K562 (cell line): ENCODE measurements around the gene CITED1. TPM values are rescaled to one million over a fixed set of nuclear protein-coding genes. Genes with fewer than 3 reads are reported as not detected.

Experiments
- ATF1 ChIP-seq, 2 experiments: fragments of 450-650 bp in 1 of 2; IDR thresholded peaks; 2 replicates each; pipeline ENCODE4 v1.6.1; 2016; ENCODE audit warnings: missing compliant biosample characterization in 1 of 2, missing genetic modification characterization in 1 of 2
- ATF3 ChIP-seq, 2 experiments: fragments of 450-650 bp in 1 of 2; sonication (generic) in 1 of 2; formaldehyde crosslinking in 1 of 2; IDR thresholded peaks in 1 of 2; conservative IDR thresholded peaks in 1 of 2; 2 replicates each; pipeline versions ENCODE4 v1.6.1 to v1.8.1; 2016 to 2023; ENCODE audit warnings: mild to moderate bottlenecking in 2 of 2, moderate library complexity in 2 of 2, inconsistent platforms in 1 of 2, missing genetic modification reagents in 1 of 2
- BMI1 ChIP-seq: fragments of 150-350 bp; IDR thresholded peaks from 2 replicates; pipeline ENCODE4 v1.6.1; 2014; ENCODE audit warnings: low read length
- CBFB ChIP-seq: sonication (generic); formaldehyde crosslinking; IDR thresholded peaks from 2 replicates; pipeline ENCODE4 v1.4.0; 2020; ENCODE audit warnings: mild to moderate bottlenecking, missing genetic modification reagents
- CREB1 ChIP-seq, 2 experiments: sonication (generic) in 1 of 2; formaldehyde crosslinking in 1 of 2; IDR thresholded peaks; 2 replicates each; pipeline versions ENCODE4 v1.6.1 to v1.8.0; 2012 to 2022; ENCODE audit warnings: inconsistent platforms in 1 of 2, mild to moderate bottlenecking in 1 of 2, missing genetic modification reagents in 1 of 2, moderate library complexity in 1 of 2
- CREM ChIP-seq: IDR thresholded peaks from 2 replicates; pipeline ENCODE4 v1.6.1; 2014; ENCODE audit warnings: antibody characterized with exemption, low read depth
- FOSL1 ChIP-seq: fragments of 200-800 bp; sonication (Bioruptor generic); conservative IDR thresholded peaks from 2 replicates; pipeline ENCODE4 v1.6.1; 2016; ENCODE audit warnings: missing genetic modification characterization, missing compliant biosample characterization
- MXI1 ChIP-seq: IDR thresholded peaks from 2 replicates; pipeline ENCODE4 v1.6.1; 2011; ENCODE audit warnings: low read depth, mild to moderate bottlenecking, improper control_type of control experiment, low read length
- PHF8 ChIP-seq: fragments of 200-600 bp; sonication (generic); IDR thresholded peaks from 2 replicates; pipeline ENCODE4 v1.6.1; 2012; ENCODE audit warnings: mixed run types, mild to moderate bottlenecking, inconsistent platforms, low read length, moderate library complexity, borderline replicate concordance
- POLR2H ChIP-seq: IDR thresholded peaks from 2 replicates; pipeline ENCODE4 v1.6.1; 2016; ENCODE audit warnings: missing genetic modification characterization, low read depth, mild to moderate bottlenecking, control low read depth, missing compliant biosample characterization, moderate library complexity
- RCOR1 ChIP-seq, 2 experiments: IDR thresholded peaks; 2 replicates each; pipeline ENCODE4 v1.6.1; 2012; ENCODE audit warnings: low read depth in 2 of 2, low read length in 2 of 2, borderline replicate concordance in 1 of 2, improper control_type of control experiment in 1 of 2
- TAF1 ChIP-seq: IDR thresholded peaks from 2 replicates; pipeline ENCODE4 v1.6.1; 2011; ENCODE audit warnings: mild to moderate bottlenecking, low read length, moderate library complexity; ENCODE audit not compliant: insufficient read depth, control insufficient read depth, severe bottlenecking; ENCODE audit errors: extremely low read depth
- ZEB2 ChIP-seq: fragments of 450-650 bp; IDR thresholded peaks from 2 replicates; pipeline ENCODE4 v1.6.1; 2016
- ZNF212 ChIP-seq: fragments of 450-650 bp; formaldehyde crosslinking; IDR thresholded peaks from 2 replicates; pipeline ENCODE4 v1.4.0; 2020; ENCODE audit warnings: mild to moderate bottlenecking
- ZNF263 ChIP-seq: sonication (generic); formaldehyde crosslinking; IDR thresholded peaks from 2 replicates; pipeline ENCODE4 v1.8.0; 2022; ENCODE audit warnings: mild to moderate bottlenecking, missing genetic modification reagents, borderline replicate concordance
- polyA plus RNA-seq, 8 experiments: library from polyadenylated mRNA; depleted of rRNA in 4 of 8; stranded (reverse) in 5 of 8; unstranded in 3 of 8; fragments of >200 nt; fragmentation: Nextera tagmentation in 2 of 8; fragmentation: Illumina TruSeq in 1 of 8; extraction: Ambion mirVana in 2 of 8; extraction: Trizol in 1 of 8; gene quantifications; 2 replicates each; pipeline versions ENCODE4 v1.2.1 to v1.2.3, GENCODE V29; 2011 to 2014; ENCODE audit warnings: inconsistent platforms in 1 of 8, missing spikeins in 1 of 8
- total RNA-seq, 7 experiments: library from RNA; depleted of rRNA in 6 of 7; stranded (reverse); fragments of >200 nt in 6 of 7; fragmentation: Illumina TruSeq in 2 of 7; extraction: Trizol in 2 of 7; gene quantifications; 2 replicates each; pipeline versions ENCODE4 v1.2.1 to v1.2.3, GENCODE V29; 2011 to 2021; ENCODE audit warnings: low replicate concordance in 1 of 7
- TF ChIP-seq, protein P1 (sequence below): fragments of 200-800 bp; sonication (Bioruptor generic); IDR thresholded peaks from 2 replicates; pipeline ENCODE4 v1.6.1; 2016; ENCODE audit warnings: missing genetic modification characterization, missing compliant biosample characterization
- TF ChIP-seq, protein P2 (sequence below): sonication (generic); formaldehyde crosslinking; IDR thresholded peaks from 2 replicates; pipeline ENCODE4 v1.8.0; 2023; ENCODE audit warnings: mild to moderate bottlenecking, missing genetic modification reagents

Gene CITED1
- total and polyA plus RNA-seq, 9 of the 15 experiments (the other 6 are each of a cell fraction or from before 2014, with no cell fraction given), result 0.56 to 5.8 (median 4.2) TPM

DNA sequence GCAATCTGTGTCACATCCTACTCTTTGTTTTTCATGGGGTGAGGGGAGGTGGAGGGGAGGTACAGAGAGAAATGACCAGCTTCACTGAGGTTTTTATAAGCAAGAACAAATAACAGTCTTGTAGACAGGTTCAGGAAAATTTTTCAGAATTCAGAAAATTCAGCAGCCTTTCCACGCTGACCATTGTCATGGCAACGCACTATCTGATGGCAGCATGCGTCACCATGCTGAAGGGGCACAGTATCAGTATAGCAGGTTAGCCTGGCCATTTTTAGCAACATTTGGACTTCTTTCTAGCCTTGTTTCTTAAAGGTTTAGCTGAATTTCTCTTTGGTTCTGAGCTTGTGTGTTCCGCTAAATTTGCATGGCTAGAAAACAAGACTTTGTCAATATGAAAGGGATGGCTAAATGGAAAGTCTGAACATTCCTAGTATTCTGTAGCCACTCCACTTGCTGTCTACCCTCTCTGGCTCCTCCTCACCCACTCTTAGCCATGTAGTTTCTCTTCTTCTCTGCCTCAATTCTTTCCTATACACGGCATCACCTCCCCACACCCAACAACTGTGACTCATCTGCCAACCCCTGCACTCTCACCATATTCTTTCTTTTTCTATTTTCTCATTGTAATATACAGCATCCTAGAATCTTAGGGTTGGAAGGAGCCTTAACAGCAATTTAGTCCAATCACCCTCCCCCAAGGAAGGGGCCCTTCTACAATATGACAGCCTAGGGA, 42.7 kb upstream of the CITED1 start (continued):
- TF ChIP-seq, protein P1, sequence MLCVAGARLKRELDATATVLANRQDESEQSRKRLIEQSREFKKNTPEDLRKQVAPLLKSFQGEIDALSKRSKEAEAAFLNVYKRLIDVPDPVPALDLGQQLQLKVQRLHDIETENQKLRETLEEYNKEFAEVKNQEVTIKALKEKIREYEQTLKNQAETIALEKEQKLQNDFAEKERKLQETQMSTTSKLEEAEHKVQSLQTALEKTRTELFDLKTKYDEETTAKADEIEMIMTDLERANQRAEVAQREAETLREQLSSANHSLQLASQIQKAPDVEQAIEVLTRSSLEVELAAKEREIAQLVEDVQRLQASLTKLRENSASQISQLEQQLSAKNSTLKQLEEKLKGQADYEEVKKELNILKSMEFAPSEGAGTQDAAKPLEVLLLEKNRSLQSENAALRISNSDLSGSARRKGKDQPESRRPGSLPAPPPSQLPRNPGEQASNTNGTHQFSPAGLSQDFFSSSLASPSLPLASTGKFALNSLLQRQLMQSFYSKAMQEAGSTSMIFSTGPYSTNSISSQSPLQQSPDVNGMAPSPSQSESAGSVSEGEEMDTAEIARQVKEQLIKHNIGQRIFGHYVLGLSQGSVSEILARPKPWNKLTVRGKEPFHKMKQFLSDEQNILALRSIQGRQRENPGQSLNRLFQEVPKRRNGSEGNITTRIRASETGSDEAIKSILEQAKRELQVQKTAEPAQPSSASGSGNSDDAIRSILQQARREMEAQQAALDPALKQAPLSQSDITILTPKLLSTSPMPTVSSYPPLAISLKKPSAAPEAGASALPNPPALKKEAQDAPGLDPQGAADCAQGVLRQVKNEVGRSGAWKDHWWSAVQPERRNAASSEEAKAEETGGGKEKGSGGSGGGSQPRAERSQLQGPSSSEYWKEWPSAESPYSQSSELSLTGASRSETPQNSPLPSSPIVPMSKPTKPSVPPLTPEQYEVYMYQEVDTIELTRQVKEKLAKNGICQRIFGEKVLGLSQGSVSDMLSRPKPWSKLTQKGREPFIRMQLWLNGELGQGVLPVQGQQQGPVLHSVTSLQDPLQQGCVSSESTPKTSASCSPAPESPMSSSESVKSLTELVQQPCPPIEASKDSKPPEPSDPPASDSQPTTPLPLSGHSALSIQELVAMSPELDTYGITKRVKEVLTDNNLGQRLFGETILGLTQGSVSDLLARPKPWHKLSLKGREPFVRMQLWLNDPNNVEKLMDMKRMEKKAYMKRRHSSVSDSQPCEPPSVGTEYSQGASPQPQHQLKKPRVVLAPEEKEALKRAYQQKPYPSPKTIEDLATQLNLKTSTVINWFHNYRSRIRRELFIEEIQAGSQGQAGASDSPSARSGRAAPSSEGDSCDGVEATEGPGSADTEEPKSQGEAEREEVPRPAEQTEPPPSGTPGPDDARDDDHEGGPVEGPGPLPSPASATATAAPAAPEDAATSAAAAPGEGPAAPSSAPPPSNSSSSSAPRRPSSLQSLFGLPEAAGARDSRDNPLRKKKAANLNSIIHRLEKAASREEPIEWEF, result no peak
- TF ChIP-seq TAF1, result no peak
- peak; percentile 42; the same call in 1 of the 2 replicates for TF ChIP-seq FOSL1 (tag)
- no peak for TF ChIP-seq ZEB2
- TF ChIP-seq MXI1, result no peak
- no peak for TF ChIP-seq ATF3 (IDR thresholded peaks at IDR 0.05)
- TF ChIP-seq ATF3 (CRISPR knock-in tag; conservative IDR thresholded peaks at IDR 0.05), result no peak
- TF ChIP-seq CBFB, result no peak
- TF ChIP-seq BMI1, result peak; percentile 41; the same call in 1 of the 2 replicates
- TF ChIP-seq ZNF212 (CRISPR knock-in tag), result no peak
- no peak for TF ChIP-seq PHF8
- TF ChIP-seq CREB1 (IDR thresholded peaks at IDR 0.05), result no peak
- peak; percentile 48; the same call in 1 of the 2 replicates for TF ChIP-seq CREB1 (CRISPR knock-in tag; IDR thresholded peaks at IDR 0.05)
- no peak for TF ChIP-seq ZNF263
- no peak for TF ChIP-seq RCOR1 (IDR thresholded peaks at IDR 0.05; ENCODE audit: borderline replicate concordance in 1 of 2, low read depth in 2 of 2, low read length in 2 of 2)
- TF ChIP-seq, protein P2, sequence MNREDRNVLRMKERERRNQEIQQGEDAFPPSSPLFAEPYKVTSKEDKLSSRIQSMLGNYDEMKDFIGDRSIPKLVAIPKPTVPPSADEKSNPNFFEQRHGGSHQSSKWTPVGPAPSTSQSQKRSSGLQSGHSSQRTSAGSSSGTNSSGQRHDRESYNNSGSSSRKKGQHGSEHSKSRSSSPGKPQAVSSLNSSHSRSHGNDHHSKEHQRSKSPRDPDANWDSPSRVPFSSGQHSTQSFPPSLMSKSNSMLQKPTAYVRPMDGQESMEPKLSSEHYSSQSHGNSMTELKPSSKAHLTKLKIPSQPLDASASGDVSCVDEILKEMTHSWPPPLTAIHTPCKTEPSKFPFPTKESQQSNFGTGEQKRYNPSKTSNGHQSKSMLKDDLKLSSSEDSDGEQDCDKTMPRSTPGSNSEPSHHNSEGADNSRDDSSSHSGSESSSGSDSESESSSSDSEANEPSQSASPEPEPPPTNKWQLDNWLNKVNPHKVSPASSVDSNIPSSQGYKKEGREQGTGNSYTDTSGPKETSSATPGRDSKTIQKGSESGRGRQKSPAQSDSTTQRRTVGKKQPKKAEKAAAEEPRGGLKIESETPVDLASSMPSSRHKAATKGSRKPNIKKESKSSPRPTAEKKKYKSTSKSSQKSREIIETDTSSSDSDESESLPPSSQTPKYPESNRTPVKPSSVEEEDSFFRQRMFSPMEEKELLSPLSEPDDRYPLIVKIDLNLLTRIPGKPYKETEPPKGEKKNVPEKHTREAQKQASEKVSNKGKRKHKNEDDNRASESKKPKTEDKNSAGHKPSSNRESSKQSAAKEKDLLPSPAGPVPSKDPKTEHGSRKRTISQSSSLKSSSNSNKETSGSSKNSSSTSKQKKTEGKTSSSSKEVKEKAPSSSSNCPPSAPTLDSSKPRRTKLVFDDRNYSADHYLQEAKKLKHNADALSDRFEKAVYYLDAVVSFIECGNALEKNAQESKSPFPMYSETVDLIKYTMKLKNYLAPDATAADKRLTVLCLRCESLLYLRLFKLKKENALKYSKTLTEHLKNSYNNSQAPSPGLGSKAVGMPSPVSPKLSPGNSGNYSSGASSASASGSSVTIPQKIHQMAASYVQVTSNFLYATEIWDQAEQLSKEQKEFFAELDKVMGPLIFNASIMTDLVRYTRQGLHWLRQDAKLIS (CRISPR knock-in tag), result no peak
- TF ChIP-seq POLR2H (tag), result no peak
- no peak for TF ChIP-seq ATF1 (CRISPR knock-in tag; IDR thresholded peaks at IDR 0.05)
- TF ChIP-seq ATF1 (tag; IDR thresholded peaks at IDR 0.05), result peak; percentile 35; the same call in 1 of the 2 replicates
- TF ChIP-seq CREM, result peak; percentile 71
